HG03442 (cell line): ENCODE data around the gene MTMR6.
"Not testable (repeated sequence)": the region's sequence is repeated elsewhere in the genome, so short reads cannot be mapped to it uniquely, and the experiment has no call there.

Experiments used
- ATAC-seq: cut with Tn5 transposase; IDR thresholded peaks from one replicate; pipeline ENCODE4 v1.9.1; 2021; ENCODE audit warnings: mild to moderate bottlenecking, moderate library complexity; ENCODE audit not compliant: unreplicated experiment

MTMR6 gene

DNA sequence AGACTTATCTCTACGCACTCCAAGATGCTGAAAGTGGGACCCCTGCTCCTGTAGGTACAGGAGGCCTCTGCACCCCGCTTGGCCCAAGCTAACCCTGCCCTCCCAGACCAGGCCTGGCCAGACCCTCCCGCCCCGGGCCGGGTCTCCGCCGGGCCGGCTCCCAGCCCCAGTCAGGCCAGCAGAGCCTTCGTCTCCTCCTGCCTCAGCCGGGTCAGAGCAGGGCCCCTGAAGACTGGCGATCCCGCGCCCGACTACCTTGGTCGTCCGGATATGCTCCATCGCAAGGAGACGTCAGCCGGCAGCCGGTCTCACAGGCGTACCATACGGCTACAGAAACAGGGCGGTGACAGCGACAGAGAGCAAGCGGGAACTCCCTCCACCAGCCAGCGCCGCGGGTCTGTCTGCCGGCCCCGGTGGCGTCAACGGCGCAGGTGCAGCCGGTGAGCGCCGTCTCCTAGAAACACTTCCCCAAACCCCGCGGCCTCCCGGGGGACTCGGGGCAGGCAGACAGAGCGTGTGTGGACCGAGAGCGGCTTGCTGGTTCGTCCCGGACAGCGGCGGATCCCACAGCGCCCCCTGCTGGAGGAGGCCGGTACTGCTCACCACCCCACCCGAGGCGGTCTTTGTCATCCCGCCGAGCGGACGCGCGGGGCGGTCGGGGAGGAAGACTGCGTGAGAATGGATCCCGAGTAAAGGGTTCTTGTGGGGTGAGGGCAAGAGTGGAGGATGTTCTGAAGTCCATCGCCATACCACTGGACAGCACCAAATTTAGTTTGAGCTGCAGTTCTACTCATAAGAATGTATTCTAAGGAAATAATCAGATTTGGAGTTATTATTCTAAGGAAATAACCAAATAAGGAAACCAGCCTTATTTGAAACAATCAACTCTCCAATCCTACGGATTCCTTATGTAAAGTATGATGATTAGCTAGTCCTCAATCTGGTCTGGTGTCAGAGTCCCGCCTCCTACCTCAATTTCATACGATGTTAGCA, at the start of gene MTMR6:
Gene MTMR6, minus strand, starts transcription at position 520 of the 993 bp plus-strand sequence. Its CDS starts 241 bp downstream, at position 279.
- ATAC-seq = peak; percentile 96

DNA sequence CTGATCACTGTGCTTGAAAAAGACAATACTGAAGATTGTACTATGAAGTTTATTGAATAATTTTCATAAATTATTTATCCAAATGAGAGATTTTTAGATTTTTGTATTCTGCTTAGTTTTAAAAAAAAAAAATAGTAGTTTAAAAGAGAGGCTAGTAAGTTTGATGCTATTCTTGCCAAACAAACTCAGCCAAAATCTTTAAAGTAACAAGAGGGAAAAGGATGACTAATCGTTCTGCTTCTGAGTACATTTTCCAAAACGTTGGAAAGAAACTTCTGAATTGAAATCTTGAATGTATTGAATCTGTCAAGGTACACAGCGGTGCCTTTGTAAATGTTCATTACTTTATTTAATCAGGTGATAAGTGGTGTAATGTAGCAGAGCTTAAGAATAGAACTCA, 48.6 kb upstream of the MTMR6 start:
- no peak for ATAC-seq

DNA sequence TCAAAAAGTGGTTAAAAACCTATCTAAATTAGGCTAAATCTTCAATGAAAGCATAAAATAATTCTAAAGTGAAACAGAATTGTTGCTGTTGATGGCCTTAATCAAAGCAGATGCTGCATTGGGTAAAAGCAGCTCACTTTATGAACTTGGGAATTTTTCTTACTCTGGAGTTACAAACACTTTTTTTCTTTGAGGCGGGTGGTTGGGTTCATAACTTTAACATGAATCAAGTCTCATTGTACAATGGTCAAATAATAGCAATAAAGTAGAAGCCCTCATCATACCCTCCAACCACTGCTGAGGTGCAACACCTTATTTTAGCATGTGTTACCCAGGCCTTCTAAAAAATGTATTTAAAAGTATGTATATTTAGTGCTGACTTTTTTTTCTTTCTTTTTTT, 43.3 kb upstream of the MTMR6 start:
- no peak for ATAC-seq

DNA sequence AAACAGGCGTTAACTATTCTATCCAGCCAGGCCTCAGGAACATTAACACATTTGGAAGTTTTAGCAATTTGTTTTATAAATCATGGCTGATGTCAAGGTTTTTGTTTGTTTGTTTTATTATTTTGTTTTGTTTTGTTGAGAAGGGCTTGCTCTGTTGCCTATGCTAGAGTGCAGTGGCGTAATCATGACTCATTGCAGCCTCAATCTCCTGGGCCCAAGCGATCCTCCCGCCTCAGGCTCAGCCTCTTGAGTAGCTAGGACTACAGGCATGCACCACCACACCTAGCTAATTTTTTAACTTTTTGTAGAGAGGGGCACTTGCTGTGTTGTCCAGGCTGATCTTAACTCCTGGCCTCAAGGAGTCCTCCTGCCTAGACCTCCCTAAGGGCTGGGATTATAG, 42.4 kb upstream of the MTMR6 start:
- ATAC-seq = no peak

DNA sequence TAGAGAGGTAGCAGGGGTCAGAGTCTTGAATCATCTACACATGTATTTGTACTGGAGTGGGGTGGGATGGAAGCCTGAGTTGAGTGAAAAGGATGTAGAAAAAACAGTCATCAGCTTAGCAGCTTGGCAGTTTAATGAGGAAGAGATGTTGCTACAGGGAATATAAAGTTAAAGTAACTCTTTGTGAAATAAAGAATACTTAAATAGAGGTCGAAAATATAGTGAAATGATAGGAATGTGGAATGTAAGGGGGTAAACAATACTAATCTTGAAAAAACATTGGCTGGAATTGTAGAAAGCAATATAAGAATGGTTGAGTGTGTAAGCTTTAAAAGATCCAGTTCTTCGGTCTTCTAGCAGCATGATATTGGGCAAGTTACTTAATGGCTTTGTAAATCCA, 36.8 kb upstream of the MTMR6 start:
- no peak for ATAC-seq

DNA sequence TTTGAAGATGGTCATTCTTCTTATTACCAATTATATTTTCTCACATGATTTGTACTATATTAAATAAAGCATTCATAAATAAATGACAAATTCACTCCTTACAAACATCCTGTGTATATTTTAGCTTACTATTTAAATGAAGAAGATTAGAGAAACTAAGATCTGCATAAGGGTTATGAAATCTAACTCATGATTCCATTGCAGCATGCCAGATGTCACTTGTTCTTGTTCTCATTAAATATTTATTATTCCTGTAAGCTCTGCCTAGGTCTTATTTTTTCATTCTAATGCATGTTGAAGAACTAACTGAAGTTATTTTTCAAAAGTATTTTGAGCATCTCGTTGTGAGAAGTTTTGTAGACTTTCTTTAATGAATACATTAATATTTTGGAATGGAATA, 32.5 kb upstream of the MTMR6 start:
- no peak for ATAC-seq

DNA sequence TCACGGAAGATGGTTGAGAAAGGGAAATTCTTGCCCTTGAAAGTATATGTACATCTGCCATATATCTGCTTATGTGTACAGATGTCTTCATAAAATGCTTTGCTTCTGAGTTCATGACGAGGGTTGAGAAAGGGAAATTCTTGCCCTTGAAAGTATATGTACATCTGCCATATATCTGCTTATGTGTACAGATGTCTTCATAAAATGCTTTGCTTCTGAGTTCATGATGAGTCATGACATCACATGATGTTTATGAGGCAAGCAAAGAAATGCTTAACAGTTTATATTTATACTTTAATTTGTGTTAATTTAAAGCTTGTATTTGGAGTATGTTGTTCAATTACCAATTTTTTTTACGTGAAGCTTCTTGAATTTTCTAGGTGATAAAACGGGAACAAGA, 31.7 kb upstream of the MTMR6 start:
- not testable (repeated sequence) for ATAC-seq

DNA sequence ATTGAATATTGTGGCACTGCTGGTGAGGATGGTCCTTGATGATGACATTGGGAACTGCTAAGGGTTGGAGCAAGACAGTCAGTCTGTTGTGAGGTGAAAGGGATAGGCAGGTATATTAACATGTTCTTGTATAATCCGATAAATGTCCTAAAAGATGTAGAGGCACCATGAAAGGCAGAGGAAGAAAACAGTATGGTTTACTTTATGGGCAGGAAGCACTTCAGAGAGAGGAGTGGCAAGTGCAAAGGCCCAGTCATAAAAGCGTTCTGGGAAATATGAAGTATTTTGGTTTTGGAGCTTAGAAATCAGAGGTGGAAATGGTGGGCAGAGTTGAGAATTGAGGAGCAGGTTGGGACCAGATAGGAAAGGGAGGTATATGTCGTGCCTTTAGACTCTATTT, 23.6 kb upstream of the MTMR6 start:
- ATAC-seq = no peak

DNA sequence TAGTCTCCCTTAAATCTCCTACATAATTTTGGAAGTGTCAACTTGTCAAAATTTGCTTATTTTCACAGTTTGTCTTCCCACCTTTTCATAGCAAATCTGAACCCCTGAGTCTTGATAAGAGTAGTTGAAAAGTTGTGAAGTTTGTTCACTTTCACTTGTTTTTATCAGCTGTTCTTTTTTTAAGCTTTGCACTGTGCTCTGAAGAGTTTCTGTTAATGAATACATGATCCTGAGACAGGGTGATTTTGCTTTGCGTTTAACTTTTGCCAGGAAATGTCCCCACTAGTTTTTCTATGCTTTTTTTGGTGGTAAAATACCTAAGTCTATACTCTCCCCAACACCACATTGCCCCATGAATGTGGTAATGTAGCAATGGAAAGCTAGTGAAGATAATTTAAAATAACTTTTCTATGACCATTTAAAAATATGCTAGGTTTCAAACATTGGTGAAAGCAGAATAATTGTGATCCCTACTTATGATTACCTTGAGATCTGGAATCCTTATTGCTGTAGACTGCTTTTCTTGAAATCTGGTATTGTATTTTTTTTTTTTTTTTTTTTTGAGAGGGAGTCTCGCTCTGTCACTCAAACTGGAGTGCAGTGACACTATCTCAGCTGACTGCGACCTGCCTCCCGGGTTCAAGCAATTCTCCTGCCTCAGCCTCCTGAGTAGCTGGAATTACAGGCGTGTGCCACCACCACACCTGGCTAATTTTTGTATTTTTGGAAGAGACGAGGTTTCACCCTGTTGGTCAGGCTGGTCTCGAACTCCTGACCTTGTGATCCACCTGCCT, 19.6 kb upstream of the MTMR6 start:
- no peak for ATAC-seq

DNA sequence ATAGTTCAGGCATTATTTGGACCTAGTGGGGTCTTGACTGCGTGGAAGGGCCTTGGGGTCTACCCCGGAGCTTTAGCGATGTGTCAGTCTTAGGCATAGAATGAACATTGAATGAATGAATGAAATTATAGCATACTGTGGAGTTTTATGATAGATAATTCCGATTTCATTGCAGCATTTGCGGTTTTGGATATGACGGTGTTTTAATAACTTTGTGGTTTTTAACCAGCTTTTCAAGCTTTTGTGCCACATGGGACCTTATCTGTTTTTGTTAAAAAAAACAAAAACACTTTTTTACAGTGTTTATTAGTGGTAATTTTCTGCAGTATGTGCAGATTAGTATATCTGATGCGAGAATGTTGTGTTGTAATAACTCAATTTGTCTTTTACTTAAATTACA, 14.8 kb upstream of the MTMR6 start:
- ATAC-seq = no peak

DNA sequence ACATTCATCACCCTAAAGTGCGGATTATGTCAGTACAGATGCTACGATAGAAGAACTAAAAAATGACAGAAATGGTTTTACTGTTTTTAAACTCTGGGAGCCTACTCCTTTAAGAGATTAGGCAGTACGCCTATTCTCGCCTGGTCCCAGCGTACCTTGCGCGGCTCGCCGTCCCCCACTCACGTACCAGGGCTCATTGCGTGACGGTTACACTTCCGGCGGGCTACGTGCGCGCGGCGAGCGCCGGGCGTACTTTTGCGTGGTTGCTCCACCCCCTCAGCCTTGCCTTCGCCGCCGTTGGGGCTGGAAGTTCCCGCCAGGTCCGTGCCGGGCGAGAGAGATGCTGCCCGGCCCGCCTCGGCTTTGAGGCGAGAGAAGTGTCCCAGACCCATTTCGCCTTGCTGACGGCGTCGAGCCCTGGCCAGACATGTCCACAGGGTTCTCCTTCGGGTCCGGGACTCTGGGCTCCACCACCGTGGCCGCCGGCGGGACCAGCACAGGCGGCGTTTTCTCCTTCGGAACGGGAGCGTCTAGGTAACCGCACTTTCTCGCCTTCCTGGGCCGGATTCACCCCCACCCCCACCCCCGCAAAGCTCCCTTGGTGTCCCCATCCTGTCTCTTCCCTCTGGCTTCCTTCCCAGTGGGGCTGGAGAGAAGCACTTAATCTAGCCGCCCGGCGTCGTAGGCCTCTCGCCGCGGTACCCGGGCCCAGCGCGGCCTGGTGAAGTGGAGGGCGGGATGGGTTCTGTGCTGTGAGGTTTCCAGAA, 14.2 kb upstream of the MTMR6 start, which contains the start of gene NUP58:
Gene NUP58, plus strand, starts transcription at position 279 of the 767 bp plus-strand sequence. Its CDS starts 149 bp downstream, at position 428.
- ATAC-seq = peak; percentile 99

DNA sequence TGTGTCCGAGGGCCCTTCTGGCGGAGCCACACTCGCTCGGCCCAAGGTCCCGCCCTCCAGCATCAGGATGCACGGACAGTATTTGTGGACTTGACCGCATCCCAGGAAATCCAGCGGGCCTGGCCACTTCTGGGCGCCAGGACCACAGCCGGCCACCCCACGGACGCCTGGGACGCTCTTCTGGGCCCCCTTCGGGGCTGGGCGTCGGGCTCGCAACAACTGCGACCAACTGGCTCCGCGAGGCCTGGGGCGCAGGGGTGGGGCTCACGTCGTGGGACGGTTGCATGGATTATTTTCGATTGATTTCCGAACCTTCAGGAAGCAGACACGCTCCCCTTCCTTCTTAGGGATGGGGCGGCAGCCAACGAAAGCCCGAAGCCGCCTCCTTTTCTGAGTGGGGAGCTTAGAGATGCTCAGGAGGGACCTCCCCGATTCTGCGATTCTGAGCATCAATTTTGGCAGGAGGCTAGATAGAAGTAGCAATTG, 13.6 kb upstream of the MTMR6 start:
- ATAC-seq = peak; percentile 12

DNA sequence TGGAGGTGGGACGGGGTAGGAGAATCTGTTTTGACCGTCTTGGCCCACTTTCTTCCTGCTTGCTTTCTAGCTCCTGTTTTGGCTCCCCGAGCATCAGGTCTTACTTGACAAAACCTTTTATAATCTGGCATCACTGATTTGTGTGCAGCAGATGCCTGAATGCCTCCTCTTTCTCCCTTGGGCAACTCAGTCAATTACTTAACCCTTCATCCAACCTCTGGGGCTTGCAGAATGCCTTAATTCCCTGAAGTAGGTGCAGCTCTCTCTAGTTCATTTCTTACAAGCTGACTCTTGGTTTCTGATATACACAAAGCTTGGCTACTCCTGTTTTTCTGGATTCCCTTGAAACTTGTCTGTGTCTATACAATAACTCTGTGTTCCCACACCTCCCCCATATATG, 8.4 kb upstream of the MTMR6 start:
- no peak for ATAC-seq

DNA sequence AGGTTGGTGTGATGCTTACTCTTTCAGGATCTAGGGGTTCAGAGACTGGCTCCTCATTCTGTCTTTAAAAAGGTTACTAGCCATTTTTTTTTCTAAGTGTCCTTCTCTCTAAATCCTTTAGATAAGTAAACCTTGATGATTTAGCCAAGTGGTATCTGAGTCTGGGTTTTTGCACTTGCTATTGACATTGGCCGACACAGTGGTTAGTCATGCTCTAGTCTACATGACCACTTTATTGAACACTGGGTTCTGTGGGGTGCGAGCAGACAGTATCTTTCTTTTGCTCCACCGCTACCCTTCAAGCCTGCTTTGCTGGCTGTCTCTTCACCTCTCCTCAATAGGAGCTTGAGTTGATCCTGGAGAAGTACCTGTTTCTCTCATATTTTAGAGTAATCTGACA, 7.9 kb upstream of the MTMR6 start:
- ATAC-seq = no peak

DNA sequence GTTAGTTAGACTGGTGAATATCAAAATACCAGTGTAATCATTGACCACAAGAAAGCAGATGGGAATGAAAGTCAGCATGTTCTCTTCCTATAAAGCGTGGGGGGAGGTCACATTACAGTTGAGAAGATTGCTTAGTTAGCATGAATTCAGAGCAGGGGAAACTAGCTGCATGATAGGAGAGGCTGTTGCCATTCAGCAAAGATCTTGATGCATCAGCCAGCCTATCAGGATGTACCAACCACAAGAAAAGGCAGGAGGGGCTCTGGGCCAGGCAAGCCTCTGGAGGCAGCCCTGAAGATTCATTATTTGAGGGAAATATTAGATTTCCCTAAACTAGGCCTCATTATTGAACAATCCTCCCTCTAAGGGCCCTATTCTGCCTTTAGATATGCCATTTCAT, 5.0 kb upstream of the MTMR6 start:
- ATAC-seq = no peak

DNA sequence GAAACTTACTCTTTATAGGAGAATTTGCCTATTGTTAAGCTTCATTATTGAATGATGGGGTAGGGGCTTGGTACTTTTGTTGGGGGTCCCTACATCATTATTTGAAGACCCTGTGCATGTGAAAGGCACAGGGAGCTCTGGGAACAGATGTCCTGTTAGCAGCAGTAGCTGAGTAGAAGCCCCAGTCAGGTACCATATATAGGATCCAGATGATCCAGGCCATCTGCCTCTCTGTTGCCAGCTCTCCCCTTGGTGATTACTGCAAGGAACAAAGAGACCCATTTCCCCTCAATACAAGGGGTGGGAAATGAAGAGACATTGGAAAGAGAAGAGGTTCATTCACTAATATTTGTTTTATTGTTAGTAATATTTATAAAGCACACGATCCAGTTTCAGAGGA, 4.4 kb upstream of the MTMR6 start:
- ATAC-seq = no peak

DNA sequence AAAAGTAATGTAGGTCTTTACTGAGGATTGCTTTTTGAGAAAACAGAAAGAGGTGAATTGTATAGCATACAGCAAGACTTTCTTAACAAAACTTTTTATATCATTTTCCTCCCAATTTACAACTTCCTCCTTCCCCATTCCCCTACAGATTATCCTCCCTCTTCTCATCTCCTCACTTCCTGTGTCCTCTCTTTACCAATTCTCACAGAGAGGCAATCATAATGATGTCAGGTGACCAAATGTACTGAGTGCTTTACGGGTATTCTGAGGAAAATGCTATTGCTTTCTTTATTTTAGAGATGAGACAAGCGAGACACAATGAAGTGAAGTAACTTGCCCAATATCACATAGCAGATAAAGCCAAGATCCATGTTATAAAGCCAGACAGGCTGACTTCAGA, 1.7 kb upstream of the MTMR6 start:
- ATAC-seq = no peak

DNA sequence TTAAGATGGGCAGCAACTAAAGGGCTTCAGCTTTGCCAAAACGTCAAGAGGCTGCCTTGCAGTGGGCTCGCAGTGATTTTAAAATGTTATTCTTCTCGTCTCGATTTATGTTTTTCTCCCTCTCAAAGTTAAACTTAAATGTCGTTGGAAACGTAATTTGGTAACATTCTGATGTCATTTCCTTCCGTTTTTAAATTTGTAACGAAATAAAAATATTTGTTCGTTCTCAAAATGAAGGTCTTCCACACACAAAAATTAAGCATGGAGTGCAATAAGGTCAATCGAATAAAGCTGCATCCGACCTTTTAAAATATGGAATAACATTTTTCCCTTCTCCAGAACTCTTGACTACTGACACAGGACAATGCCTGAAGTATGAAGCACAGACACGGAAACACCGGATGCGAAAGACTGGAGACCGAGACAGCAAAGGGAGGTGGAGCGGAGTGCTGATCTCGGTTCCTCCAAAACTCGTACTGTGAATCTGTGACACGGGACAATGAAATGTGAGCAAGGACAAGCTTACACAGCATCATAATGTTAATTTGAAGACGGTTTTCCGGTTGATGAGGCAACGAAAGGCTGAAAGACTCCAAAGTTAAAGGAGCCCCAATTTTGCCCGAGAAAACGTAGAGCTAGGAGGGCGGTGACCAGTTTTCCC, 850 bp downstream of the MTMR6 start:
- no peak for ATAC-seq

DNA sequence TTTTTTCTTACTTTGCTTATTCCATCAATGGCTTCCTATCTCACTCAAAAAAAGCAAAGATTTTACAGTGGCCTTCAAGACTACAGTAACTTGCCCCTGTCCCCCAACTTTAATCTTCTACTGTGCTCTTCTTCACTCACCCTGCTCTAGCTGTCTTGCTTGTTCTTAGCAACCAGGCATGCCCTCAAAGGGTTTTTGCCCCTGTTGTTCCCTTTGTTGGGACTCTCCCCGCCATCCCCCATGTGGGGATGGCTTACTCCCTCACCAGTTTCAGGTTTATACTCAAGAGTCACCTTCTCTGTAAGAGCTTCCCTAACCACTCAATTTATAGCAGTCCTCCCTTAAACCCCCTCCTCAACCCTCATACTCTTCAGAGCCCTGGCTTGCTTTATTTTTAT, 5.4 kb downstream of the MTMR6 start:
- peak; percentile 27 for ATAC-seq

DNA sequence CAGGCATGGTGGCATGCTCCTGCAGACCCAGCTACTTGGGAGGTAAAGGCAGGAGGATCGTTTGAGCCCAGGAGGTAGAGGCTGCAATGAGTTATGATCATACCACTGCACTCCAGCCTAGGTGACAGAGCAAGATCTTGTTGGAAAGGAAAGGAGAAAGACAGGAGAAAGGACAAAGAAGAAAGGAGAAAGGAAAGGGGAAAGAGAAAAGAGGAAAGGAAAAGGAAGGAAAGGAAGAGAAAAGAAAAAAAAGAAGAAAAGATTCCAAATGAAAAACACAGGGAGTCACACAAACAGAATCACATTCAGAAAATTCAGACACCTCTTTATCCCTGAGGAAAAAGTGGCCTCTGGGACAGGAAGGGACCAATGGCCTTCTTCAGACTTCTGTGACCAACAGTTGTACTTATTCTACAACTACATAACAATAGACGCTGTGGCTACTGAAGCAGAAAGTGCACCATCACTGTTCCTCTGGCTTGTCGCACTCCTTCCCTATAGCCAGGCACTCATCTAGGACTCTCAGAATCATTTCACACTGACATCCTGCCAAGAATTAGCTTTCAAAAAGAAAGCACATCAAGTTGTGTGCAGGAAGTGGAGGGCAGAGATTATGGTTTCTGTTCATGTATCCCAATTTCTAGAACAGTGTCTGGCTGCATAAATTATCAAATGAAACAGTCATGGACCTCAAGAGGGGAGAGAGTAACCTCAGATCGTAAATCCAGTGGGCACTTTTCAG, 5.9 kb downstream of the MTMR6 start:
- ATAC-seq = peak; percentile 58
